Pancreas (tissue), 10 donors: ENCODE results near the gene FILIP1L. TPM values are rescaled to one million over a fixed set of nuclear protein-coding genes. Genes with fewer than 3 reads are reported as not detected.

Source experiments
- ATAC-seq, 4 donors: fragments of 200-7000 bp; cut with Tn5 transposase; one replicate each; pipeline versions ENCODE4 v1.8.0 to v1.9.1; 2020; ENCODE audit warnings: mild to moderate bottlenecking in 4 of 4, moderate library complexity in 4 of 4
- DNase-seq, 6 donors: peaks; one replicate each; pipeline ENCODE4 v3.0.0-alpha.2; 2020
- FAIRE-seq: peaks from 2 replicates; lab custom pipeline; 2012; peaks lifted over from hg19 to GRCh38; lab: Jason Lieb, UNC
- H3K27ac ChIP-seq, 4 donors: fragments of 200-600 bp; sonication (generic); 1 replicate in 3 of 4; 2 replicates in 1 of 4; pipeline versions ENCODE4 v1.5.0 to v1.8.0; 2020
- H3K27me3 ChIP-seq, 4 donors: fragments of 200-600 bp; one replicate each; pipeline ENCODE4 v1.8.0; 2021
- H3K36me3 ChIP-seq, 3 donors: fragments of 200-600 bp; sonication (generic) in 1 of 3; one replicate each; pipeline versions ENCODE4 v1.5.0 to v1.8.0; 2020 to 2021
- H3K4me1 ChIP-seq, 3 donors: fragments of 200-600 bp; one replicate each; pipeline ENCODE4 v1.8.0; 2021
- H3K4me3 ChIP-seq, 4 donors: fragments of 200-600 bp; sonication (generic) in 2 of 4; one replicate each; pipeline versions ENCODE4 v1.5.0 to v1.8.0; 2020 to 2021
- H3K9me3 ChIP-seq, 4 donors: fragments of 200-600 bp; one replicate each; pipeline ENCODE4 v1.8.0; 2021
- CTCF ChIP-seq, 4 donors: fragments of 200-600 bp; sonication (generic) in 3 of 4; IDR thresholded peaks; one replicate each; pipeline versions ENCODE4 v1.5.0 to v1.8.0; 2021; ENCODE audit warnings: antibody characterized with exemption in 4 of 4
- WGBS, 2 donors: extraction: QIAGEN DNeasy Blood & Tissue Kit; methylation state at CpG; one replicate each; pipeline ENCODE4 v1.1.7; 2013; 5-methylcytosine and 5-hydroxymethylcytosine counted together
- intact Hi-C, 3 donors: fragments of 100-400 bp; cut with DNase I; formaldehyde crosslinking; loops; one replicate each; pipeline versions ENCODE4 v1.11.1 to v1.14.2; 2022
- polyA plus RNA-seq, 2 donors: library from polyadenylated mRNA; stranded (reverse); fragments of 200-250 nt; gene quantifications; one replicate each; pipeline ENCODE4 v1.2.3, GENCODE V29; 2013
- total RNA-seq, 6 donors: library from RNA; stranded (reverse); fragmentation: NEBNext Ultra II Directional in 4 of 6; extraction: Animal tissue kit (Norgen Biotek cat#: 25700) in 4 of 6; gene quantifications; one replicate each; pipeline versions ENCODE4 v1.2.1 to v1.2.4, GENCODE V29; 2021 to 2023
- donor health status: healthy with polysubstance abuse.
- donor health status: DM: no; HTN: no; CAD: no; lungs with moderate emphysema.
- donor health status: DM: no; HTN: no; CAD: no.
- donor health status: control.
- donor health status: control.
- donor health status: Bipolar disorder and iron deficiency.
- donor health status: DM: yes; HTN: yes; CAD: no.
- donor health status: DM: no; HTN: no; CAD: no.
- donor health status: DM: no; HTN: no; CAD: no.
- donor health status: DM: yes; HTN: yes; CAD: no.

The FILIP1L gene
- total and polyA plus RNA-seq, 8 donors, result 12.5 to 37.7 (median 15.8) TPM

- FAIRE-seq (no peak), ATAC-seq (peak; percentile 70 to 73 (median 72)), DNase-seq (peak in 2 of 6 donors; percentile 16 to 29)
- Histone ChIP-seq H3K9me3 (no peaks in the 10 kb centered on the region), H3K27ac (peak overlapping the region in 3 of 4 donors; percentile 28 to 83 (median 80)), H3K4me3 (no peak overlapping the region), H3K27me3 (no peaks in the 10 kb centered on the region), H3K4me1 (peaks cover 10 to 43% (median 29%) of the 10 kb centered on the region in 3 donors), H3K36me3 (no peaks in the 10 kb centered on the region)
- intact Hi-C loops, result no loop called here
- TF ChIP-seq CTCF (IDR thresholded peaks at IDR 0.05), result no peak
- WGBS, 2 donors, result 61 to 63% methylated on average over 10 of the region's 10 CpGs
Observed at GRCh38 chr3:99955773-99956562, 158.3 kb downstream of the FILIP1L start.

GRCh38 chr3:99954914-99955644 is 159.2 kb downstream of the FILIP1L start:
- no peak for DNase-seq
- Histone ChIP-seq H3K27me3 (no peaks in the 10 kb centered on the region), H3K36me3 (no peaks in the 10 kb centered on the region), H3K9me3 (no peaks in the 10 kb centered on the region), H3K27ac (peak overlapping the region in 3 of 4 donors; percentile 28 to 83 (median 80)), H3K4me1 (peaks cover 18 to 44% (median 38%) of the 10 kb centered on the region in 3 donors), H3K4me3 (no peak overlapping the region)
- ATAC-seq, result peak; percentile 80 to 86 (median 82)
- FAIRE-seq, result no peak
- WGBS, 2 donors, result 9 to 10% methylated on average over 4 of the region's 4 CpGs
- no peak for TF ChIP-seq CTCF (IDR thresholded peaks at IDR 0.05)
- intact Hi-C loops, result no loop called here

GRCh38 chr3:99953596-99953995 is 160.7 kb downstream of the FILIP1L start:
- Histone ChIP-seq H3K27ac (peak overlapping the region in 1 of 4 donors; percentile 80), H3K9me3 (no peaks in the 10 kb centered on the region), H3K4me3 (no peak overlapping the region), H3K4me1 (peaks cover 32 to 55% (median 52%) of the 10 kb centered on the region in 3 donors), H3K27me3 (no peaks in the 10 kb centered on the region), H3K36me3 (no peaks in the 10 kb centered on the region)
- DNase-seq (no peak), ATAC-seq (no peak), FAIRE-seq (no peak)
- TF ChIP-seq CTCF (IDR thresholded peaks at IDR 0.05), result no peak
- intact Hi-C loops, result no loop called here

- intact Hi-C loops, result no loop called here
- WGBS, 2 donors, result 93% methylated on average over 1 of the region's 1 CpG
- no peak for TF ChIP-seq CTCF (IDR thresholded peaks at IDR 0.05)
- H3K36me3 ChIP-seq, result no peaks in the 10 kb centered on the region
- DNase-seq (no peak), ATAC-seq (no peak), FAIRE-seq (no peak)
- no peaks in the 10 kb centered on the region for H3K9me3 ChIP-seq
- H3K4me3 ChIP-seq, result no peak overlapping the region
- no peak overlapping the region for H3K27ac ChIP-seq
- no peaks in the 10 kb centered on the region for H3K27me3 ChIP-seq
- H3K4me1 ChIP-seq, result peaks cover 32 to 56% (median 49%) of the 10 kb centered on the region in 3 donors
Observed at GRCh38 chr3:99952306-99952705, 162.0 kb downstream of the FILIP1L start.
